Endothelial cell of umbilical vein (primary cell): ENCODE results near the gene ANKFN1. TPM values are rescaled to one million over a fixed set of nuclear protein-coding genes. Genes with fewer than 3 reads are reported as not detected.

Experiments used
- BruUV-seq: library from RNA; stranded (reverse); fragments of 400-500 nt; replicated peaks from 2 replicates; lab custom pipeline; 2021; lab: Mats Ljungman, UMichigan
- CTCF ChIA-PET: fragments of 300-600, 350-600 bp; sonication (Branson Sonifier 250); formaldehyde crosslinking; loops from one replicate; lab custom pipeline; 2021; ENCODE audit warnings: antibody characterized with exemption, inconsistent platforms; lab: Charles Lee
- POLR2A ChIA-PET: fragments of 300-600, 350-600 bp; sonication (Branson Sonifier 250); formaldehyde crosslinking; loops from one replicate; lab custom pipeline; 2021; ENCODE audit warnings: antibody characterized with exemption, inconsistent platforms; lab: Charles Lee
- DNase-seq: peaks from one replicate; pipeline ENCODE4 v3.0.0-alpha.2; 2011; ENCODE audit warnings: low read depth, low spot score
- FAIRE-seq: peaks from 2 replicates; lab custom pipeline; 2011; peaks lifted over from hg19 to GRCh38; lab: Jason Lieb, UNC
- H2AFZ ChIP-seq: 2 replicates; pipeline ENCODE4 v1.6.0; 2012; ENCODE audit warnings: low read depth, low read length, control low read depth, inconsistent platforms
- H3K27ac ChIP-seq: 2 replicates; pipeline ENCODE4 v1.5.1; 2011; ENCODE audit warnings: low read depth, mild to moderate bottlenecking, control low read depth, low read length, moderate library complexity; ENCODE audit not compliant: insufficient read depth
- H3K27me3 ChIP-seq, 2 experiments: 2 replicates each; pipeline versions ENCODE4 v1.6.0 to v1.6.1; 2011; ENCODE audit warnings: low read length in 2 of 2, mixed read lengths in 1 of 2; ENCODE audit not compliant: control insufficient read depth in 2 of 2, insufficient read depth in 2 of 2
- H3K36me3 ChIP-seq, 2 experiments: 2 replicates in 1 of 2; 3 replicates in 1 of 2; pipeline ENCODE4 v1.5.1; 2011; ENCODE audit warnings: low read length in 2 of 2, mild to moderate bottlenecking in 1 of 2, moderate library complexity in 1 of 2; ENCODE audit not compliant: control insufficient read depth in 2 of 2, insufficient read depth in 2 of 2; ENCODE audit errors: extremely low read depth in 1 of 2
- H3K4me1 ChIP-seq: 3 replicates; pipeline ENCODE4 v1.5.1; 2011; ENCODE audit warnings: mild to moderate bottlenecking, low read length; ENCODE audit not compliant: control insufficient read depth, insufficient read depth; ENCODE audit errors: extremely low read depth
- H3K4me2 ChIP-seq: 2 replicates; pipeline ENCODE4 v1.6.1; 2011; ENCODE audit warnings: low read length, control low read depth, mixed read lengths; ENCODE audit not compliant: insufficient read depth
- H3K4me3 ChIP-seq, 3 experiments: fragments of 200-600 bp in 1 of 3; sonication (generic), shearing (Covaris generic) in 1 of 3; replicated peaks in 1 of 3; 2 replicates each; pipeline ENCODE4 v1.5.1; 2011 to 2016; ENCODE audit warnings: control low read depth in 3 of 3, low read length in 3 of 3, mild to moderate bottlenecking in 2 of 3, inconsistent platforms in 1 of 3, low read depth in 1 of 3, moderate library complexity in 1 of 3; ENCODE audit not compliant: insufficient read depth in 1 of 3
- H3K79me2 ChIP-seq: 2 replicates; pipeline ENCODE4 v1.6.0; 2012; ENCODE audit warnings: low read length, inconsistent platforms; ENCODE audit not compliant: control insufficient read depth, insufficient read depth
- H3K9ac ChIP-seq: replicated peaks from 2 replicates; pipeline ENCODE3; 2011; ENCODE audit warnings: low read length, control low read depth; ENCODE audit not compliant: insufficient read depth; ENCODE audit errors: extremely low read depth
- H3K9me1 ChIP-seq: replicated peaks from 3 replicates; pipeline ENCODE4 v1.6.0; 2011; ENCODE audit warnings: mild to moderate bottlenecking, low read length; ENCODE audit not compliant: control insufficient read depth, insufficient read depth; ENCODE audit errors: extremely low read depth
- H3K9me3 ChIP-seq: replicated peaks from 2 replicates; pipeline ENCODE4 v1.5.1; 2012; ENCODE audit warnings: low read length, inconsistent platforms; ENCODE audit not compliant: control insufficient read depth, insufficient read depth
- H4K20me1 ChIP-seq: replicated peaks from 2 replicates; pipeline ENCODE3; 2011; ENCODE audit warnings: mild to moderate bottlenecking, low read length; ENCODE audit not compliant: control insufficient read depth, insufficient read depth; ENCODE audit errors: extremely low read depth
- CTCF ChIP-seq, 2 donors: IDR thresholded peaks; 1 replicate in 1 of 2; 2 replicates in 1 of 2; pipeline ENCODE4 v1.5.1; 2011; ENCODE audit warnings: low read length in 2 of 2, mild to moderate bottlenecking in 2 of 2, moderate library complexity in 2 of 2, control low read depth in 1 of 2, inconsistent platforms in 1 of 2, low read depth in 1 of 2; ENCODE audit not compliant: insufficient read depth in 1 of 2; ENCODE audit errors: extremely low read depth in 1 of 2
- EZH2 ChIP-seq: IDR thresholded peaks from 2 replicates; pipeline ENCODE4 v1.6.1; 2012; ENCODE audit warnings: borderline replicate concordance, low read depth, mild to moderate bottlenecking, moderate library complexity, low read length, inconsistent platforms; ENCODE audit not compliant: severe bottlenecking
- FOS ChIP-seq: IDR thresholded peaks from 2 replicates; pipeline ENCODE4 v1.6.1; 2011; ENCODE audit warnings: mild to moderate bottlenecking, low read length, moderate library complexity, borderline replicate concordance; ENCODE audit not compliant: insufficient read depth
- GATA2 ChIP-seq: IDR thresholded peaks from 2 replicates; pipeline ENCODE4 v1.7.0; 2011; ENCODE audit warnings: low read depth, mild to moderate bottlenecking, moderate library complexity, mixed read lengths, low read length; ENCODE audit not compliant: insufficient read length, insufficient read depth
- JUN ChIP-seq: IDR thresholded peaks from 2 replicates; pipeline ENCODE4 v1.6.1; 2011; ENCODE audit warnings: borderline replicate concordance, low read depth; ENCODE audit not compliant: insufficient read length, insufficient read depth
- MYC ChIP-seq: IDR thresholded peaks from one replicate; pipeline ENCODE4 v1.6.1; 2011; ENCODE audit warnings: mild to moderate bottlenecking, low read depth, low read length
- POLR2A ChIP-seq: IDR thresholded peaks from 2 replicates; pipeline ENCODE4 v1.6.1; 2012; ENCODE audit warnings: low read depth, mild to moderate bottlenecking, control low read depth, low read length
- POLR2AphosphoS5 ChIP-seq: IDR thresholded peaks from 2 replicates; pipeline ENCODE4 v1.6.1; 2012; ENCODE audit warnings: low read depth, mild to moderate bottlenecking, control low read depth, low read length, moderate library complexity; ENCODE audit not compliant: insufficient read depth
- dilution Hi-C: fragments of 300-500 bp; cut with MboI; formaldehyde crosslinking; loops from one replicate; pipeline ENCODE4 v1.15.0; 2019; ENCODE audit warnings: low sequenced_read_pairs; ENCODE audit not compliant: extremely low pct_ligation_motif_present
- intact Hi-C: fragments of 100-400 bp; cut with micrococcal nuclease; formaldehyde crosslinking; loops from one replicate; pipeline ENCODE4 v1.10.0; 2022
- polyA plus RNA-seq, 4 experiments: library from polyadenylated mRNA; depleted of rRNA in 3 of 4; stranded (reverse) in 3 of 4; unstranded in 1 of 4; fragments of >200 nt; gene quantifications; 2 replicates each; pipeline versions ENCODE4 v1.2.1 to v1.2.3, GENCODE V29; 2011 to 2012; ENCODE audit warnings: missing spikeins in 1 of 4
- small RNA-seq: library from RNA; depleted of rRNA; stranded (forward); fragments of <200 nt; gene quantifications from one replicate; pipeline ENCODE3, GENCODE V24; 2012; ENCODE audit warnings: low replicate concordance, low read depth; ENCODE audit not compliant: insufficient read depth, insufficient read length
- total RNA-seq: library from RNA; stranded (reverse); gene quantifications from 2 replicates; pipeline ENCODE4 v1.2.3, GENCODE V29; 2021
- TF ChIP-seq, protein P1 (sequence below): IDR thresholded peaks from 2 replicates; pipeline ENCODE4 v1.6.1; 2011; ENCODE audit not compliant: insufficient read depth, insufficient read length

ANKFN1 gene
- total and polyA plus RNA-seq, 2 donors (not counting 3 experiments of a cell fraction or from before 2014, with no cell fraction given): 0.15 TPM; not detected in 1

DNA sequence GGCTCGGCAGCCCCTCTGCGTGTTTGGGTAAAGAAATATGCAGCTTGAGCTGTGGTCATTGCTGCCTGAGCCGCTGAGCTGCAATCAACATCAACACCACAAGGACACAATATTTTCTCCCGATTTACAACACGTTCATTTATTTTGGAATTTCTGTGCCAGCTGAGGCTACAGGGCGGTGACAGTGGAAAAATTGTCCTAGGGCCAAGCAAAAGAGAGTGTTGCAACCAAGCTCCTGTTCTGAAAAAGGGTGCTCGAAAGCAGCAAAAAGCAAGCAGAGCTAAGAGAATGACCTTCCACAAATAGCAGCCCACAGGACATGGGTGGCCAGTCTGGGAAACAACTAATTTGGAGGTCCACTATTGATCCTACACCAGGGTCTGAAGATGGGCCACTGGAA, 404.8 kb downstream of the ANKFN1 start:
- H2AFZ ChIP-seq: no peak overlapping the region
- DNase-seq (no peak), FAIRE-seq (no peak)
- no peak overlapping the region for H3K4me2 ChIP-seq
- H3K4me1 ChIP-seq: no peaks in the 10 kb centered on the region
- H3K9me3 ChIP-seq: no peaks in the 10 kb centered on the region
- dilution Hi-C loops: no loop called here
- H3K36me3 ChIP-seq: no peaks in the 10 kb centered on the region
- no peaks in the 10 kb centered on the region for H4K20me1 ChIP-seq
- TF ChIP-seq CTCF (IDR thresholded peaks at IDR 0.05; ENCODE audit: extremely low read depth in 1 of 2, insufficient read depth in 1 of 2, low read depth in 1 of 2, low read length in 2 of 2) (no peak), GATA2 (no peak), EZH2 (no peak), FOS (no peak), JUN (no peak), MYC (no peak), POLR2A (no peak), POLR2AphosphoS5 (no peak)
- TF ChIP-seq, protein P1, sequence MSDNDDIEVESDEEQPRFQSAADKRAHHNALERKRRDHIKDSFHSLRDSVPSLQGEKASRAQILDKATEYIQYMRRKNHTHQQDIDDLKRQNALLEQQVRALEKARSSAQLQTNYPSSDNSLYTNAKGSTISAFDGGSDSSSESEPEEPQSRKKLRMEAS: no peak
- no peaks in the 10 kb centered on the region for H3K9me1 ChIP-seq
- no peak overlapping the region for H3K9ac ChIP-seq
- H3K4me3 ChIP-seq: no peak overlapping the region
- ChIA-PET POLR2A (no interaction called here), CTCF (no interaction called here)
- intact Hi-C loops: no loop called here
- H3K79me2 ChIP-seq: no peaks in the 10 kb centered on the region
- no TSS peak for BruUV-seq
- H3K27me3 ChIP-seq: no peaks in the 10 kb centered on the region
- no peak overlapping the region for H3K27ac ChIP-seq

Small RNA genes within 50 kb of the gene (small RNA-seq; reads per million reads assigned to genes)
- not detected for gene AC006600.1
